Gastroesophageal sphincter (tissue), 3 donors: ENCODE data around the gene GON4L.

Source experiments
- CTCF ChIP-seq, 4 experiments: fragments of 200-600 bp in 2 of 4; fragments of 450-650 bp in 2 of 4; sonication (generic) in 1 of 4; IDR thresholded peaks; one replicate each; pipeline ENCODE4 v1.5.1; 2017 to 2019; ENCODE audit warnings: antibody characterized with exemption in 4 of 4, mild to moderate bottlenecking in 2 of 4, moderate library complexity in 2 of 4
- POLR2A ChIP-seq, 2 donors: fragments of 450-650 bp; IDR thresholded peaks; one replicate each; pipeline ENCODE4 v1.6.1; 2017; ENCODE audit warnings: antibody characterized with exemption in 2 of 2, mild to moderate bottlenecking in 2 of 2, moderate library complexity in 1 of 2

- TF ChIP-seq CTCF (IDR thresholded peaks at IDR 0.05), result no peak
- TF ChIP-seq POLR2A (IDR thresholded peaks at IDR 0.05), result no peak
Measured at GRCh38 chr1:155897746-155898145, 40.7 kb upstream of the GON4L start.
